Type B pancreatic cell (in vitro differentiated cells): ENCODE results near the gene RAP1A. TPM values are rescaled to one million over a fixed set of nuclear protein-coding genes. Genes with fewer than 3 reads are reported as not detected.

ENCODE experiments used
- DNase-seq: peaks from one replicate; pipeline ENCODE4 v3.0.0; 2021; ENCODE audit warnings: mixed read lengths; ENCODE audit not compliant: unreplicated experiment; ENCODE audit errors: extremely low spot score
- H3K27ac Mint-ChIP-seq: 2 replicates; pipeline ENCODE4 v1.8.0; 2021; ENCODE audit warnings: mild to moderate bottlenecking, mixed read lengths
- H3K27me3 Mint-ChIP-seq: 2 replicates; pipeline ENCODE4 v1.8.0; 2021; ENCODE audit warnings: mixed read lengths
- H3K36me3 Mint-ChIP-seq: 2 replicates; pipeline ENCODE4 v1.8.0; 2021; ENCODE audit warnings: mixed read lengths
- H3K4me1 Mint-ChIP-seq: one replicate; pipeline ENCODE4 v1.8.0; 2021; ENCODE audit warnings: mixed read lengths; ENCODE audit not compliant: unreplicated experiment
- H3K4me3 Mint-ChIP-seq: 2 replicates; pipeline ENCODE4 v1.8.0; 2021; ENCODE audit warnings: mild to moderate bottlenecking, mixed read lengths
- H3K9me3 Mint-ChIP-seq: 2 replicates; pipeline ENCODE4 v1.8.0; 2021; ENCODE audit warnings: mixed read lengths
- total RNA-seq: library from RNA; stranded (reverse); gene quantifications from 2 replicates; pipeline ENCODE4 v1.2.1, GENCODE V29; 2021; ENCODE audit warnings: low replicate concordance
- TF ChIP-seq, protein P1 (sequence below): fragments of 200-600 bp; sonication (generic); conservative IDR thresholded peaks from 2 replicates; pipeline ENCODE4 v1.5.0; 2021; ENCODE audit warnings: antibody characterized with exemption, mild to moderate bottlenecking

Gene RAP1A
- total RNA-seq, 1 donor from 2014 or later: 42.3 TPM

DNA sequence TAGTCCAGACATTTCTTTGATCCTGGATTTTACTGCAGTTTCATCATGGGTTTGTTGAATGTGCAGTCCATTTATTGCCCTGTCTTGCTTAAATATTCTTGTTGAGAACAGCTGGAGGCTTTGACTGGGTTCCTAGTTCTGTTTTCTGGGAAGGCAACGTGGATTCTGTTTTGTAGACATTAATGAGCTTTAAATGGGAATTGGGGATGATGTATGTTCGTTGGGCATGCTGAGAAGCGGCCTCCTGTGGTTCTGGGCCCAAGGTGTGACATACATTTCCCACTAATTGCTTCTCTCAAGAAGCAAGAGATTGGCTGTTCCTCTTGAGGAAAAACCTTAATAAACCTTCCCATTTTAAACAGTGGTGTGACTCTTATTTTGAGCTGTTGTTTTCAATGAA lies 96.7 kb downstream of the RAP1A start:
- TF ChIP-seq, protein P1, sequence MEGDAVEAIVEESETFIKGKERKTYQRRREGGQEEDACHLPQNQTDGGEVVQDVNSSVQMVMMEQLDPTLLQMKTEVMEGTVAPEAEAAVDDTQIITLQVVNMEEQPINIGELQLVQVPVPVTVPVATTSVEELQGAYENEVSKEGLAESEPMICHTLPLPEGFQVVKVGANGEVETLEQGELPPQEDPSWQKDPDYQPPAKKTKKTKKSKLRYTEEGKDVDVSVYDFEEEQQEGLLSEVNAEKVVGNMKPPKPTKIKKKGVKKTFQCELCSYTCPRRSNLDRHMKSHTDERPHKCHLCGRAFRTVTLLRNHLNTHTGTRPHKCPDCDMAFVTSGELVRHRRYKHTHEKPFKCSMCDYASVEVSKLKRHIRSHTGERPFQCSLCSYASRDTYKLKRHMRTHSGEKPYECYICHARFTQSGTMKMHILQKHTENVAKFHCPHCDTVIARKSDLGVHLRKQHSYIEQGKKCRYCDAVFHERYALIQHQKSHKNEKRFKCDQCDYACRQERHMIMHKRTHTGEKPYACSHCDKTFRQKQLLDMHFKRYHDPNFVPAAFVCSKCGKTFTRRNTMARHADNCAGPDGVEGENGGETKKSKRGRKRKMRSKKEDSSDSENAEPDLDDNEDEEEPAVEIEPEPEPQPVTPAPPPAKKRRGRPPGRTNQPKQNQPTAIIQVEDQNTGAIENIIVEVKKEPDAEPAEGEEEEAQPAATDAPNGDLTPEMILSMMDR: no peak
- no peak for DNase-seq
- Mint-ChIP-seq H3K27ac (no peak overlapping the region), H3K4me3 (no peak overlapping the region), H3K36me3 (peaks cover 4% of the 10 kb centered on the region), H3K4me1 (no peaks in the 10 kb centered on the region), H3K27me3 (no peaks in the 10 kb centered on the region), H3K9me3 (no peaks in the 10 kb centered on the region)

DNA sequence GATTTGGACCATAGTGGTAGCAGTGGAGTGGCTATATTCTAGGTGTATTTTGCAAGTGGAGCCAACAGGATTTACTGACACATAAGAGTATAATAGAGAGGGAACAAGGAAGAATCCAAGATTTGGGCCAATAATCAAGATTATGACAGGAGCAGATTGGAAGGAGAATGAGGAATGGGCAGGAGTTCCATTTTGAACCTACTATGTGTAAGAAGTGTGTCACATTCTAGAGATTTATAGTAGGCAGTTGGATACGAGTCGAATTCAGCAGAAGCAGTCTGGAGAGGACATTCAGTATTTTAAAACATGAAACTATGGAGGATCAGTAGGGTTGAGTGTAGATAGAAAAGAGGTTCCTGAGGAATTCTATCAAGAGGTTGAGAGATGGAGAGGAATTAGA lies 97.9 kb downstream of the RAP1A start:
- H3K4me3 Mint-ChIP-seq: no peak overlapping the region
- H3K27ac Mint-ChIP-seq: no peak overlapping the region
- no peaks in the 10 kb centered on the region for H3K27me3 Mint-ChIP-seq
- TF ChIP-seq, protein P1: no peak
- H3K36me3 Mint-ChIP-seq: peaks cover 4% of the 10 kb centered on the region
- no peaks in the 10 kb centered on the region for H3K4me1 Mint-ChIP-seq
- no peak for DNase-seq
- no peaks in the 10 kb centered on the region for H3K9me3 Mint-ChIP-seq

DNA sequence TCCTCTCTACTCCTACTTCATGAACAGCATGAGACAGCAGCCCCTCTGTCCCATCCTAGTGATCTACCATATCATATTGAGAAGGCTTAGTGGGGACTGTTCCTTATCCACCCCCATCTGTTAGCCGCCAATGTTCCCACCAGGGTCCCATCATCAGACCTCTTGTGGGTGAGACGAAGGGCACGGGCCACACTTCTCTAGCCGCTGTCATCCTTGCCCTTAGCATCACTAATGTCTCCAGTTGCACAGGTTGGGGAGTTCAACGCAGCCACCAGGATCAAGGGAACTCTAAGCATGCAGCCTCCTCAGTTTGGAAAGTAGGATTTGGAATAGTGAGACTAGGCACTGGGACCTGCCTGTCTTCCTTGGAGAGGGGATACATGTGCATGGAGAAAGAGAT lies 99.5 kb downstream of the RAP1A start:
- H3K36me3 Mint-ChIP-seq: peaks cover 4% of the 10 kb centered on the region
- H3K27ac Mint-ChIP-seq: no peak overlapping the region
- H3K4me3 Mint-ChIP-seq: no peak overlapping the region
- H3K9me3 Mint-ChIP-seq: no peaks in the 10 kb centered on the region
- H3K27me3 Mint-ChIP-seq: no peaks in the 10 kb centered on the region
- H3K4me1 Mint-ChIP-seq: no peaks in the 10 kb centered on the region
- TF ChIP-seq, protein P1: no peak
- no peak for DNase-seq

DNA sequence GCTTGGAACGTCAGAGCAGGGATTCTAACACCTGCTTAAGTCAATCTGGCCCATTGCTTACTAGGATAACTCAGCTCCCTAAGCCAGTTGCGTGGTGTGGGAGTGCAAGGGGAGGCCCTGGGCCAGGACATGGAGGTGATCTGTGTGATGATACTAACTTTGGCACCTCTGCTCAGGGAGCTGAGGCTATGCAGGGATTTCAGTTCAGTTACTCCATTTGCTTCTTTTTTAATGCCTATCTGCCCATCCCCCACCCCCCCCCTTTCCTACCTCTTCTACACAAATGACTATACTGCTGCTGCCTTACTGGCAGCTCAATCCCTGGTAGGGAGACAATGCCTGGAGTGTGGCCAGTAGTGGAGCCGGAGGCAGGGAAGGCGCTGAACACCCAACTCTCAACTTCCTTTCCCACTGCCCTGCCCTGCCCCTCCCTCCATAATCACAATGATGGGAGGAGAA lies 100.1 kb downstream of the RAP1A start:
- DNase-seq: no peak
- H3K4me1 Mint-ChIP-seq: no peaks in the 10 kb centered on the region
- H3K9me3 Mint-ChIP-seq: no peaks in the 10 kb centered on the region
- TF ChIP-seq, protein P1: no peak
- H3K36me3 Mint-ChIP-seq: peaks cover 4% of the 10 kb centered on the region
- no peaks in the 10 kb centered on the region for H3K27me3 Mint-ChIP-seq
- no peak overlapping the region for H3K27ac Mint-ChIP-seq
- no peak overlapping the region for H3K4me3 Mint-ChIP-seq

DNA sequence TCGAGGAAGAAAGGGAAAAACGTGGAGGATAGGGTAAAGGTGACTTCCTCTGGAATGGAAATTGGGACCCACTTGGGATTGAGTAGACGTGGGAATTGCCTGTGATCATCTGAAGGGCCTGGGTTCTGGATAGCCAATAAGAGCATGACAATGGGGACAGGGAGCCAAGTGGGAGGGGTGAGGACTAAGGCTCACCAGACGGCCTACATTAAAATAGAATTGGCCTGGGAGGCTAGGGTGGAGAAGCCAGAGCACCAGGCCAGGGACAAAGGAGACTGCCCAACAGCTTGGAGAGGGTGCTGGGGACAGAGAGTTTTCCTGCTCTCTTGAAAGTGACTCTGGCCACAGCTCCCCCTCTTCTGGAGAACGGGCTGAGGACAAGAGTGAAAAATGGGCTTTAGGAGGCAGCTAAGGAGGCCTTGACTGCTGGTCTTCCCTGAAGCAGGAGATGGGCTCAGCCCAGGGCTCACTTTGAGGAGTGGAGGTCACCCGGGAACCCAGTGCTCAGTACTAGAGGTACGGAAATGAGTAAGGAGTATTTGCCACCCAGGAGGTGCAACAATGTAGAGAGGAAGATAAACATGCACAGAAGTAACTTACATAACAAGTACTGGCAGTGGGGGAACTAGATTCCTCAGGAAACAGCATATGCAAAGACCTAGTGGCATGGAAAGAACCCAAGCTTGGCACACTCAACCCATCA lies 100.8 kb downstream of the RAP1A start:
- Mint-ChIP-seq H3K4me3 (no peak overlapping the region), H3K27ac (no peak overlapping the region), H3K27me3 (no peaks in the 10 kb centered on the region), H3K36me3 (peaks cover 4% of the 10 kb centered on the region), H3K4me1 (no peaks in the 10 kb centered on the region), H3K9me3 (no peaks in the 10 kb centered on the region)
- no peak for DNase-seq
- TF ChIP-seq, protein P1: no peak
